IPS-18a (cell line): ENCODE data around the gene RCAN3.
"Not testable (repeated sequence)": the region's sequence is repeated elsewhere in the genome, so short reads cannot be mapped to it uniquely, and the experiment has no call there.

ENCODE experiments used
- H3K27ac ChIP-seq: one replicate; pipeline ENCODE4 v1.5.1; 2013; ENCODE audit warnings: low read length
- H3K27me3 ChIP-seq: one replicate; pipeline ENCODE4 v1.6.1; 2013; ENCODE audit warnings: mild to moderate bottlenecking, low read length; ENCODE audit not compliant: control insufficient read depth, insufficient read depth
- H3K36me3 ChIP-seq: one replicate; pipeline ENCODE4 v1.6.1; 2013; ENCODE audit warnings: low read depth, low read length; ENCODE audit not compliant: control insufficient read depth
- H3K4me1 ChIP-seq: one replicate; pipeline ENCODE4 v1.6.1; 2013; ENCODE audit warnings: low read depth, low read length; ENCODE audit not compliant: control insufficient read depth
- H3K4me3 ChIP-seq: one replicate; pipeline ENCODE4 v1.5.1; 2013; ENCODE audit warnings: low read length
- H3K9ac ChIP-seq: one replicate; pipeline ENCODE4 v1.6.1; 2013; ENCODE audit warnings: mild to moderate bottlenecking, low read length, moderate library complexity
- H3K9me3 ChIP-seq: one replicate; pipeline ENCODE4 v1.6.1; 2013; ENCODE audit warnings: low read depth, low read length; ENCODE audit not compliant: control insufficient read depth

The RCAN3 gene

GRCh38 chr1:24517898-24518297 is 15.3 kb downstream of the RCAN3 start:
- H3K27me3 ChIP-seq: no peaks in the 10 kb centered on the region
- no peaks in the 10 kb centered on the region for H3K9me3 ChIP-seq
- no peak overlapping the region for H3K27ac ChIP-seq
- no peaks in the 10 kb centered on the region for H3K4me1 ChIP-seq
- no peak overlapping the region for H3K4me3 ChIP-seq
- no peak overlapping the region for H3K9ac ChIP-seq
- H3K36me3 ChIP-seq: no peaks in the 10 kb centered on the region

GRCh38 chr1:24520282-24520681 is 17.6 kb downstream of the RCAN3 start:
- not testable (repeated sequence) for H3K4me1 ChIP-seq, H3K27ac ChIP-seq, H3K9ac ChIP-seq, H3K36me3 ChIP-seq, H3K4me3 ChIP-seq, H3K9me3 ChIP-seq, H3K27me3 ChIP-seq

DNA sequence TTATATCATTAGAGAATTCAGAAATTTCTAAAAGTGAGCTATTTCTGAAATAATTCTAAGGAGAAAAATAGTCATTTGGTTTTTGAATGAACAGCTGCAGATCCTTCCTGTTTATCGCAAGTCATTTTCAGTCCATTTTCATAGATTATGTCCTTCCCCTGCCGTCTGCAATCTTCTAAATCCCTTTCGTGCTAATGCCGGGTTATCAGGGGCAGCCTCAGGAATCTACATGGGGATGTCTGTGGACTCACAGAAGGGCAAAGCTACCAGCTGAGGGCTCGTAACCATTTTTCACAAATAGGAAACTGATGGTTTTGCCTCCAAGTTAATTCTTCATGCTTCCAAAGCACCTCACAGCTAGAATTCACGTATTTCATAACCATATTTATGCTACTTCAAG is 23.0 kb downstream of the RCAN3 start:
- H3K36me3 ChIP-seq: no peaks in the 10 kb centered on the region
- no peaks in the 10 kb centered on the region for H3K9me3 ChIP-seq
- no peak overlapping the region for H3K9ac ChIP-seq
- no peak overlapping the region for H3K27ac ChIP-seq
- no peak overlapping the region for H3K4me3 ChIP-seq
- H3K27me3 ChIP-seq: no peaks in the 10 kb centered on the region
- H3K4me1 ChIP-seq: no peaks in the 10 kb centered on the region

DNA sequence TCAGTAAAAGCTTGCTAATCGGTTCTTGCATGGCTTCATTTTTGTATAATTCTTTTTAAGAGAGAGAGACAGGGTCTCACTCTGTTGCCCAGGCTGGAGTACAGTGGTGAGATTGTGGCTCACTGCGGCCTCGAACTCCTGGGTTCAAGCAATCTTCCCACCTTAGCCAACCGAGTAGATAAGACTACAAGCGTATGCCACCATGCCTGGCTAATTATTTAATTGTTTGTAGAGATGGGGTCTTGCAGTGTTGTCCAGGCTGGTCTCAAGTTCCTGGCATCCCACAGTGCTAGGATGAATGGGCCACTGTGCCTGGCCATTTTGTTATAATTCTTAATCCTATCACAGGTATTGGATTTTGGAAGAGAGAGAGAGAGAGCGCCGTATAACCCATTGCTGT is 23.4 kb downstream of the RCAN3 start:
- no peaks in the 10 kb centered on the region for H3K9me3 ChIP-seq
- no peak overlapping the region for H3K9ac ChIP-seq
- no peaks in the 10 kb centered on the region for H3K27me3 ChIP-seq
- no peak overlapping the region for H3K27ac ChIP-seq
- H3K4me3 ChIP-seq: no peak overlapping the region
- no peaks in the 10 kb centered on the region for H3K36me3 ChIP-seq
- no peaks in the 10 kb centered on the region for H3K4me1 ChIP-seq

DNA sequence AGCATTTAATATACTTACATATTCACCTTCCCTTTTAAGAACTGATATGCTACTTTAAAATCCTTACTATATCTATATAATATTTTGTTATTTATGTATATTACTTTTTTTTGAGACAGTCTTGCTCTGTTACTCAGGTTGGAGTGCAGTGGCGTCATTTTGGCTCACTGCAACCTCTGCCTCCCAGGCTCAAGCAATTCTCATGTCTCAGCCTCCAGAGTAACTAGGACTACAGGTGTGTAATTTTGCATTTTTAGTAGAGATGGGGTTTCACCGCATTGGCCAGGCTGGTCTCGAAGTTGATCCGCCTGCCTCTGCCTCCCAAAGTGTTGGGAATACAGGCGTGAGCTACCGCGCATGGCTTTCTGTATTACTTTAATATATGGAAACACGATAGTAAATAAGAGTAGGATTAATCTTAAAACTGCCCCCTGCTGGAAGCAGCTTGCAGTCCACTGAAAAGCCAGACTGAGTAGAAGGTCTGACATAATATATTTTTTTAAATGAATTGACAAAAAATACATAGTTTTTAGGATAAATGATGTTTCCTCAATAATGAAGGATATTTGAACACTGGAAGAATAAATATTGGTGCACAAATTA is 24.4 kb downstream of the RCAN3 start:
- Histone ChIP-seq H3K4me1 (no peaks in the 10 kb centered on the region), H3K9me3 (no peaks in the 10 kb centered on the region), H3K36me3 (no peaks in the 10 kb centered on the region), H3K27ac (no peak overlapping the region), H3K27me3 (no peaks in the 10 kb centered on the region), H3K4me3 (no peak overlapping the region), H3K9ac (no peak overlapping the region)

GRCh38 chr1:24528744-24529143 is 26.1 kb downstream of the RCAN3 start:
- Histone ChIP-seq H3K27me3 (no peaks in the 10 kb centered on the region), H3K4me3 (no peak overlapping the region), H3K9ac (no peak overlapping the region), H3K27ac (no peak overlapping the region), H3K9me3 (no peaks in the 10 kb centered on the region), H3K36me3 (no peaks in the 10 kb centered on the region), H3K4me1 (no peaks in the 10 kb centered on the region)

DNA sequence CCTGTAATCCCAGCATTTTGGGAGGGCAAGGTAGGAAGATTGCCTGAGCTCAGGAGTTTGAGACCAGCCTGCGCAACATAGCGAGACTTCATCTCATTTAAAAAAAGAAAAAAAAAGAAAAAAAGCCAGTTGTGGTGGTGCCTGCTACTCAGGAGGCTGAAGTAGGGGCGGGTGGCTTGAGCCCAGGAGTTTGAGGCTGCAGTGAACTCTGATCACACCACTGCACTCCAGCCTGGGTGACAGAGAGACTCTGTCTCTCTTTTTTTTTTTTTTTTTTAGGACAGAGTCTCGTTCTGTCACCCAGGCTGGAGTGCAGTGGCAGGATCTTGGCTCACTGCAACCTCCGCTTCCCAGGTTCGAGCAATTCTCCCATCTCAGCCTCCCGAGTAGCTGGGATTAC is 26.7 kb downstream of the RCAN3 start:
- not testable (repeated sequence) for H3K27ac ChIP-seq, H3K9me3 ChIP-seq, H3K9ac ChIP-seq, H3K27me3 ChIP-seq, H3K4me1 ChIP-seq, H3K4me3 ChIP-seq, H3K36me3 ChIP-seq

DNA sequence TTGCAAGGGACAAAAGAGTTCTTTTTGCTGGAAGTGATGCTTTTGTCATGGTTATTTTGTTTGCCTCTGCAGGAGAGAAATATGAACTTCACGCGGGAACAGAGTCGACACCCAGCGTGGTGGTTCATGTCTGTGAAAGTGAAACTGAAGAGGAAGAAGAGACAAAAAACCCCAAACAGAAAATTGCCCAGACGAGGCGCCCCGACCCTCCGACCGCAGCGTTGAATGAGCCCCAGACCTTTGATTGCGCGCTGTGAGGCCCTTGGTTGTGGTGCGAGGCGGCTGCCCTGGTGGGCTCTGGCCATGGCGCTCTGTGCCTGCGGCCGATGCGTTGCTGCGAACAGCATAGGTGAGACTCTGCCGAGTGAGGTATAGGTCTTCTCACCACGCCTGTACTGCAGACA is 32.4 kb downstream of the RCAN3 start:
- Histone ChIP-seq H3K9me3 (no peaks in the 10 kb centered on the region), H3K27ac (no peak overlapping the region), H3K9ac (no peak overlapping the region), H3K36me3 (no peaks in the 10 kb centered on the region), H3K4me1 (peaks cover 10% of the 10 kb centered on the region), H3K27me3 (no peaks in the 10 kb centered on the region), H3K4me3 (no peak overlapping the region)

DNA sequence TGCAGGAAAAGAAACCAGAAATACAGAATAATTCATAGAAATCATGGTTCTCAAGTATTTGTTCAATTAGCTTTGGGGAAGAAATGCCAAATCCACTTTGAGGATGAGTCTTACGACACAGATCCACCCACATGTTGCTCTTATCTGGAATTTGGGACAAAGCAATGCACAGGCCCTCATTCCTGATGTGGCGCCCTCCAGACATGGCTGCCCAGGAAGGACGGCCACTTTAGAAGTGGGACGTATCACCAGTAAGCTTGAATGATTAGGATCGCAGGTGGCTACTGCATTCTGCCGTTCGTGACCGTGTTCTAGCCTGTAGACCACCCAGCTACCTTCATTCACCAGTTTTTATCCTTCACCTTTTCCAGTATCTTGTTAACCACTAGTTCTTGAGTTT is 33.1 kb downstream of the RCAN3 start:
- no peaks in the 10 kb centered on the region for H3K36me3 ChIP-seq
- H3K27ac ChIP-seq: no peak overlapping the region
- H3K27me3 ChIP-seq: no peaks in the 10 kb centered on the region
- no peak overlapping the region for H3K9ac ChIP-seq
- H3K4me1 ChIP-seq: peaks cover 10% of the 10 kb centered on the region
- no peak overlapping the region for H3K4me3 ChIP-seq
- H3K9me3 ChIP-seq: no peaks in the 10 kb centered on the region

DNA sequence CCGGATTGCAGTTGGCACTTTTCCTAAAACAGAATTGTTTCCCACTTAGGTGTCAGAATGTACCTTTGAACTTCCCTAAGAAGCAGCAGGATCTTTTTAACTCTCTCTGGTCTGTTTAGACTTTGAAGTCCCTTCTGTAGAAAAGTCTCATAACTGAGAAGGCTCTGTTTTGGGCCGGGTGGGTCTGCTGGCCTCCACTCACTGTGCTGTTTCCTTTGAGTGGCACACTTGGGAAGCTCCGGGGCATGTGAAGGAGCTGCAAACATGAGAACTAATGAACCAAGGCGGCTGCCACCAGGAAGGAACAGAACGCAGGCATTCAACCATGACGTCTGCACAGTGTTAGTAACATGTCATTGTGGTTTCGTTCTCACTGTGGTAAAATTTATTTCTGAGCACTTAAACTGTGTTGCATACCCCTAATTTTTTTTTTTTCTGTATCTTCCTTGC is 33.8 kb downstream of the RCAN3 start:
- Histone ChIP-seq H3K9me3 (no peaks in the 10 kb centered on the region), H3K36me3 (no peaks in the 10 kb centered on the region), H3K4me3 (no peak overlapping the region), H3K27me3 (no peaks in the 10 kb centered on the region), H3K9ac (no peak overlapping the region), H3K27ac (no peak overlapping the region), H3K4me1 (peaks cover 15% of the 10 kb centered on the region)

DNA sequence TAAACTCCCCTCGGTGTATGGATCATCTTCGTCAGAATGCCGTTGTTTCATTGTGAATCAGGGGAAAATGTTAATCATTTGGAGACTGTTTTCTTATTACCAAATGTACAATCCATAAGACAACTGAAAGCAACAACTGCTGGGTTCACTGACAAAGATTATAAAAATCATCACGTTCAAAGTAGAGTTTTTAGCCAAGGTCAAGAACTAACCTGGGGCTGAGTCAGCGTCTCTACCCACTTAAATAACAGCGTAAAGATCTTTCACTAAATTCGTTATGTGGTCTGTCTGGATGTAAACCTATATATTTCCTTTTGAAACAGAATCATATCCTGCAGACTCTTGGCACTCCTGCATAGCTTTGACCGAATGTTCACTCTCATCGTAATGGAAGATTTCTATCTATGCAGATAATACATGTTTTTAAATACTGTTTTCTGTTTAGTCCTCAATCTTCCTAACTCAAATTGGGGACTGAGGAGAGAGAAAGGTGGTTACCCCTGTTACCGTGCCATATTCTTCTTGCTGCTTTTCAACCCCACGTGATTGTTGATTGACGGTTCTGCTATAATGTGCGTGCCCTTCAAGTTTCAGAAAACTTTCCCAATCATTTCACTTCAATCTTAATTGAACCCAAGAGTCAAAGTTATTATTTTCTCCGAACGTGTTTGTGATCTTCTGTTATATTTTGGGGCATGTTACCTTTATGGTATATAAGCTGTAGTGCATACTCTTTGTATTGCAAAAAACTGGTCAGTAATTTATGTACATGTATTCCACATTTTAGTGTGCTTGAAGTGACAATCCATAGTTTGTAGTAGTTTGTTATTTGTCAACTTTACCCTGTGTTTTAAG is 37.6 kb downstream of the RCAN3 start:
- Histone ChIP-seq H3K36me3 (no peaks in the 10 kb centered on the region), H3K9me3 (no peaks in the 10 kb centered on the region), H3K27ac (no peak overlapping the region), H3K27me3 (no peaks in the 10 kb centered on the region), H3K9ac (no peak overlapping the region), H3K4me3 (no peak overlapping the region), H3K4me1 (peaks cover 18% of the 10 kb centered on the region)
